OCI-M2 (cell line): ENCODE measurements around the gene CHST9.
"Not testable (repeated sequence)": the region's sequence is repeated elsewhere in the genome, so short reads cannot be mapped to it uniquely, and the experiment has no call there.

Source experiments
- DNase-seq: peaks from one replicate; lab custom pipeline; 2025; ENCODE audit not compliant: unreplicated experiment; lab: John Stamatoyannopoulos, UW

CHST9 gene

GRCh38 chr18:27104743-27105142 lies 80.4 kb downstream of the CHST9 start:
- no peak for DNase-seq

GRCh38 chr18:27094621-27095020 lies 90.5 kb downstream of the CHST9 start:
- no peak for DNase-seq

- DNase-seq = not testable (repeated sequence)
Observed at GRCh38 chr18:27093290-27093689, 91.8 kb downstream of the CHST9 start.

GRCh38 chr18:27081701-27082100 lies 103.4 kb downstream of the CHST9 start:
- DNase-seq = no peak

GRCh38 chr18:27075828-27076227 lies 109.3 kb downstream of the CHST9 start:
- DNase-seq = no peak

GRCh38 chr18:27073404-27073830 lies 111.7 kb downstream of the CHST9 start:
- no peak for DNase-seq

- no peak for DNase-seq
Observed at GRCh38 chr18:27064673-27065072, 120.4 kb downstream of the CHST9 start.

GRCh38 chr18:27062802-27063201 lies 122.3 kb downstream of the CHST9 start:
- no peak for DNase-seq

- no peak for DNase-seq
Observed at GRCh38 chr18:27061488-27062095, 123.5 kb downstream of the CHST9 start.

- DNase-seq = no peak
Observed at GRCh38 chr18:27057519-27058234, 127.4 kb downstream of the CHST9 start.

GRCh38 chr18:27054926-27055325 lies 130.2 kb downstream of the CHST9 start:
- no peak for DNase-seq

GRCh38 chr18:27049969-27050368 lies 135.1 kb downstream of the CHST9 start:
- no peak for DNase-seq

GRCh38 chr18:27045342-27045741 lies 139.8 kb downstream of the CHST9 start:
- no peak for DNase-seq

- DNase-seq = no peak
Observed at GRCh38 chr18:27042177-27042576, 142.9 kb downstream of the CHST9 start.

- DNase-seq = no peak
Observed at GRCh38 chr18:27040796-27041195, 144.3 kb downstream of the CHST9 start.

- no peak for DNase-seq
Observed at GRCh38 chr18:27033722-27034121, 151.4 kb downstream of the CHST9 start.

- DNase-seq = no peak
Observed at GRCh38 chr18:27030421-27030820, 154.7 kb downstream of the CHST9 start.

GRCh38 chr18:27022477-27022876 lies 162.6 kb downstream of the CHST9 start:
- DNase-seq = no peak

- no peak for DNase-seq
Observed at GRCh38 chr18:27017901-27018500, 167.1 kb downstream of the CHST9 start.

- DNase-seq = no peak
Observed at GRCh38 chr18:27014841-27015240, 170.3 kb downstream of the CHST9 start.

- DNase-seq = no peak
Observed at GRCh38 chr18:27010784-27011183, 174.3 kb downstream of the CHST9 start.

GRCh38 chr18:27009293-27009692 lies 175.8 kb downstream of the CHST9 start:
- DNase-seq = no peak
